Measurements from ENCODE around the gene PTCD2. TPM values are rescaled to one million over a fixed set of nuclear protein-coding genes. Genes with fewer than 3 reads are reported as not detected.

PTCD2 gene
- total and polyA plus RNA-seq, 9 of the 15 experiments (the other 6 are each of a cell fraction or from before 2014, with no cell fraction given): 11.9 to 28.5 (median 18.6) TPM

DNA sequence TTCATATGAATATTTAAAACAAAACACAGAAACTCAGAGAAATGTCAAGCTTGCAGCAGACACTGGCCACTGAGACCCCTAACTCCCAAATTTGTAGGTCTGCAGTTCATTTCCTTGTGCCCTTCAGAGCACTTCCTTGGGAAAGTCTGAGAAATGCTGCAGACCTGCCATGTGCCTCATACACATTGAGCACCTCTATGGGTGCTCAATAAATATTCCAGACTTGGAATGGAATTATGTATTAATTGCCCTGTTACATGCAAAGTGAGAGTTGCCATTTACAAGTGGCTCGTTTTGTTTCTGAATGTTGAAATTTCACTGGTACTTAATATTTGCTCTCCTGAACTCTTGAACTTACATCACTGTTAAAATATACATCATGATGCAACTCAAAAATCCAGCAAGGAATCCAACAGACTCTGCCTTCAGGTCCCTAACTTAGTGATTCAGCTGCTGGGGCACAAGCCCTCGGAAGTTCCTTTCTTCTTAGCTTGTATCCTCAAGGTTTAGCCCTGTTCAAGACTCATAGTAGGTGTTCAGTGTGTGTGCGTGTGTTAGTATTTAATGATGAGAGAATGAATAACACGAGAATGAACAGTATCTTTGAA, 90.6 kb downstream of the PTCD2 start (continued):
- TF ChIP-seq RAD21 (CRISPR knock-in tag; conservative IDR thresholded peaks at IDR 0.05 in 1 of 2, IDR thresholded peaks at IDR 0.05 in 1 of 2): no peak
- TF ChIP-seq, protein P1, sequence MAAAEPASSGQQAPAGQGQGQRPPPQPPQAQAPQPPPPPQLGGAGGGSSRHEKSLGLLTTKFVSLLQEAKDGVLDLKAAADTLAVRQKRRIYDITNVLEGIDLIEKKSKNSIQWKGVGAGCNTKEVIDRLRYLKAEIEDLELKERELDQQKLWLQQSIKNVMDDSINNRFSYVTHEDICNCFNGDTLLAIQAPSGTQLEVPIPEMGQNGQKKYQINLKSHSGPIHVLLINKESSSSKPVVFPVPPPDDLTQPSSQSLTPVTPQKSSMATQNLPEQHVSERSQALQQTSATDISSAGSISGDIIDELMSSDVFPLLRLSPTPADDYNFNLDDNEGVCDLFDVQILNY (CRISPR knock-in tag; IDR thresholded peaks at IDR 0.05): no peak
- TF ChIP-seq, protein P2, sequence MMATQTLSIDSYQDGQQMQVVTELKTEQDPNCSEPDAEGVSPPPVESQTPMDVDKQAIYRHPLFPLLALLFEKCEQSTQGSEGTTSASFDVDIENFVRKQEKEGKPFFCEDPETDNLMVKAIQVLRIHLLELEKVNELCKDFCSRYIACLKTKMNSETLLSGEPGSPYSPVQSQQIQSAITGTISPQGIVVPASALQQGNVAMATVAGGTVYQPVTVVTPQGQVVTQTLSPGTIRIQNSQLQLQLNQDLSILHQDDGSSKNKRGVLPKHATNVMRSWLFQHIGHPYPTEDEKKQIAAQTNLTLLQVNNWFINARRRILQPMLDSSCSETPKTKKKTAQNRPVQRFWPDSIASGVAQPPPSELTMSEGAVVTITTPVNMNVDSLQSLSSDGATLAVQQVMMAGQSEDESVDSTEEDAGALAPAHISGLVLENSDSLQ (IDR thresholded peaks at IDR 0.05): no peak
- TF ChIP-seq TCF7L2 (IDR thresholded peaks at IDR 0.05; ENCODE audit: low read depth, low read length): no peak
- no peak for TF ChIP-seq HNRNPUL1 (IDR thresholded peaks at IDR 0.05; ENCODE audit: low read length)
- no peak for TF ChIP-seq ZNF79 (CRISPR knock-in tag; IDR thresholded peaks at IDR 0.05; ENCODE audit: low read depth)
- TF ChIP-seq, protein P3, sequence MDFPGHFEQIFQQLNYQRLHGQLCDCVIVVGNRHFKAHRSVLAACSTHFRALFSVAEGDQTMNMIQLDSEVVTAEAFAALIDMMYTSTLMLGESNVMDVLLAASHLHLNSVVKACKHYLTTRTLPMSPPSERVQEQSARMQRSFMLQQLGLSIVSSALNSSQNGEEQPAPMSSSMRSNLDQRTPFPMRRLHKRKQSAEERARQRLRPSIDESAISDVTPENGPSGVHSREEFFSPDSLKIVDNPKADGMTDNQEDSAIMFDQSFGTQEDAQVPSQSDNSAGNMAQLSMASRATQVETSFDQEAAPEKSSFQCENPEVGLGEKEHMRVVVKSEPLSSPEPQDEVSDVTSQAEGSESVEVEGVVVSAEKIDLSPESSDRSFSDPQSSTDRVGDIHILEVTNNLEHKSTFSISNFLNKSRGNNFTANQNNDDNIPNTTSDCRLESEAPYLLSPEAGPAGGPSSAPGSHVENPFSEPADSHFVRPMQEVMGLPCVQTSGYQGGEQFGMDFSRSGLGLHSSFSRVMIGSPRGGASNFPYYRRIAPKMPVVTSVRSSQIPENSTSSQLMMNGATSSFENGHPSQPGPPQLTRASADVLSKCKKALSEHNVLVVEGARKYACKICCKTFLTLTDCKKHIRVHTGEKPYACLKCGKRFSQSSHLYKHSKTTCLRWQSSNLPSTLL (IDR thresholded peaks at IDR 0.05): no peak
- TF ChIP-seq, protein P4, sequence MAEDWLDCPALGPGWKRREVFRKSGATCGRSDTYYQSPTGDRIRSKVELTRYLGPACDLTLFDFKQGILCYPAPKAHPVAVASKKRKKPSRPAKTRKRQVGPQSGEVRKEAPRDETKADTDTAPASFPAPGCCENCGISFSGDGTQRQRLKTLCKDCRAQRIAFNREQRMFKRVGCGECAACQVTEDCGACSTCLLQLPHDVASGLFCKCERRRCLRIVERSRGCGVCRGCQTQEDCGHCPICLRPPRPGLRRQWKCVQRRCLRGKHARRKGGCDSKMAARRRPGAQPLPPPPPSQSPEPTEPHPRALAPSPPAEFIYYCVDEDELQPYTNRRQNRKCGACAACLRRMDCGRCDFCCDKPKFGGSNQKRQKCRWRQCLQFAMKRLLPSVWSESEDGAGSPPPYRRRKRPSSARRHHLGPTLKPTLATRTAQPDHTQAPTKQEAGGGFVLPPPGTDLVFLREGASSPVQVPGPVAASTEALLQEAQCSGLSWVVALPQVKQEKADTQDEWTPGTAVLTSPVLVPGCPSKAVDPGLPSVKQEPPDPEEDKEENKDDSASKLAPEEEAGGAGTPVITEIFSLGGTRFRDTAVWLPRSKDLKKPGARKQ (CRISPR knock-in tag; IDR thresholded peaks at IDR 0.05): no peak
- no peak for TF ChIP-seq GTF2E2 (tag; IDR thresholded peaks at IDR 0.05)
- no peak for TF ChIP-seq FOXP1 (CRISPR knock-in tag; IDR thresholded peaks at IDR 0.05)
